Activated T-helper 17 cell treated with anti-CD3 and anti-CD28 coated beads, Interleukin-2, amount 50 U/mL, for 72 hours (primary cell): ENCODE measurements around the gene RMND5B. TPM values are rescaled to one million over a fixed set of nuclear protein-coding genes. Genes with fewer than 3 reads are reported as not detected.
A peak's percentile ranks its signal among the peaks of the same experiment; 100 is the strongest.
"Not testable (repeated sequence)": the region's sequence is repeated elsewhere in the genome, so short reads cannot be mapped to it uniquely, and the experiment has no call there.

Experiments used
- ATAC-seq: fragments of 150-1000 bp; cut with Tn5 transposase; replicated peaks from 2 replicates; pipeline ENCODE4 v1.10.0; 2021; ENCODE audit warnings: mild to moderate bottlenecking, moderate library complexity
- H3K27ac Mint-ChIP-seq: one replicate; pipeline ENCODE4 v1.8.0; 2022; ENCODE audit warnings: mixed read lengths
- H3K27me3 Mint-ChIP-seq: one replicate; pipeline ENCODE4 v1.8.0; 2022; ENCODE audit warnings: mixed read lengths
- H3K36me3 Mint-ChIP-seq: one replicate; pipeline ENCODE4 v1.8.0; 2022; ENCODE audit warnings: low read depth, mild to moderate bottlenecking, mixed read lengths
- H3K4me1 Mint-ChIP-seq: one replicate; pipeline ENCODE4 v1.8.0; 2022; ENCODE audit warnings: mixed read lengths
- H3K4me3 Mint-ChIP-seq: one replicate; pipeline ENCODE4 v1.8.0; 2022; ENCODE audit warnings: mild to moderate bottlenecking, mixed read lengths
- H3K9me3 Mint-ChIP-seq: one replicate; pipeline ENCODE4 v1.8.0; 2022; ENCODE audit warnings: mixed read lengths
- total RNA-seq, 2 donors: library from RNA; stranded (reverse); gene quantifications; one replicate each; pipeline ENCODE4 v1.2.3, GENCODE V29; 2022

Gene RMND5B
- total RNA-seq, 2 donors from 2014 or later: 15.9 to 24.5 TPM

- Mint-ChIP-seq H3K9me3 (no peaks in the 10 kb centered on the region), H3K4me1 (peaks cover 10% of the 10 kb centered on the region), H3K27ac (no peak overlapping the region), H3K36me3 (peaks cover under 1% of the 10 kb centered on the region), H3K27me3 (no peaks in the 10 kb centered on the region), H3K4me3 (no peak overlapping the region)
- no peak for ATAC-seq
Observed at GRCh38 chr5:178119915-178120606, 10.8 kb upstream of the RMND5B start.

- Mint-ChIP-seq H3K4me1 (peaks cover 10% of the 10 kb centered on the region), H3K27ac (no peak overlapping the region), H3K36me3 (no peaks in the 10 kb centered on the region), H3K9me3 (no peaks in the 10 kb centered on the region), H3K27me3 (no peaks in the 10 kb centered on the region), H3K4me3 (peak overlapping the region; percentile 10)
- peak; percentile 81 for ATAC-seq
Observed at GRCh38 chr5:178120607-178121357, 10.0 kb upstream of the RMND5B start.

- Mint-ChIP-seq H3K9me3 (no peaks in the 10 kb centered on the region), H3K4me3 (peak overlapping the region; percentile 10), H3K27ac (no peak overlapping the region), H3K36me3 (no peaks in the 10 kb centered on the region), H3K4me1 (peaks cover 5% of the 10 kb centered on the region), H3K27me3 (no peaks in the 10 kb centered on the region)
- ATAC-seq: no peak
Observed at GRCh38 chr5:178121391-178122276, 9.2 kb upstream of the RMND5B start.

GRCh38 chr5:178122346-178122745 is 8.5 kb upstream of the RMND5B start:
- H3K36me3 Mint-ChIP-seq: no peaks in the 10 kb centered on the region
- H3K27me3 Mint-ChIP-seq: no peaks in the 10 kb centered on the region
- no peak overlapping the region for H3K27ac Mint-ChIP-seq
- no peak for ATAC-seq
- no peak overlapping the region for H3K4me3 Mint-ChIP-seq
- no peaks in the 10 kb centered on the region for H3K9me3 Mint-ChIP-seq
- no peaks in the 10 kb centered on the region for H3K4me1 Mint-ChIP-seq

GRCh38 chr5:178123094-178123965 is 7.5 kb upstream of the RMND5B start:
- H3K9me3 Mint-ChIP-seq: no peaks in the 10 kb centered on the region
- H3K27ac Mint-ChIP-seq: no peak overlapping the region
- no peaks in the 10 kb centered on the region for H3K4me1 Mint-ChIP-seq
- ATAC-seq: no peak
- H3K27me3 Mint-ChIP-seq: no peaks in the 10 kb centered on the region
- no peaks in the 10 kb centered on the region for H3K36me3 Mint-ChIP-seq
- H3K4me3 Mint-ChIP-seq: no peak overlapping the region

- H3K4me3 Mint-ChIP-seq: no peak overlapping the region
- no peaks in the 10 kb centered on the region for H3K36me3 Mint-ChIP-seq
- no peaks in the 10 kb centered on the region for H3K27me3 Mint-ChIP-seq
- no peak for ATAC-seq
- no peaks in the 10 kb centered on the region for H3K4me1 Mint-ChIP-seq
- no peak overlapping the region for H3K27ac Mint-ChIP-seq
- no peaks in the 10 kb centered on the region for H3K9me3 Mint-ChIP-seq
Observed at GRCh38 chr5:178123966-178124925, 6.6 kb upstream of the RMND5B start.

- ATAC-seq: no peak
- no peaks in the 10 kb centered on the region for H3K27me3 Mint-ChIP-seq
- H3K36me3 Mint-ChIP-seq: no peaks in the 10 kb centered on the region
- no peak overlapping the region for H3K27ac Mint-ChIP-seq
- no peaks in the 10 kb centered on the region for H3K9me3 Mint-ChIP-seq
- H3K4me1 Mint-ChIP-seq: no peaks in the 10 kb centered on the region
- no peak overlapping the region for H3K4me3 Mint-ChIP-seq
Observed at GRCh38 chr5:178125253-178125906, 5.4 kb upstream of the RMND5B start.

GRCh38 chr5:178126556-178126955 is 4.3 kb upstream of the RMND5B start:
- Mint-ChIP-seq H3K36me3 (peaks cover 4% of the 10 kb centered on the region), H3K4me1 (peaks cover 4% of the 10 kb centered on the region), H3K4me3 (no peak overlapping the region), H3K27ac (no peak overlapping the region), H3K27me3 (no peaks in the 10 kb centered on the region), H3K9me3 (no peaks in the 10 kb centered on the region)
- no peak for ATAC-seq

- H3K27ac Mint-ChIP-seq: not testable (repeated sequence)
Observed at GRCh38 chr5:178127300-178128009, 3.4 kb upstream of the RMND5B start.

GRCh38 chr5:178129296-178129695 is 1.5 kb upstream of the RMND5B start:
- Mint-ChIP-seq H3K4me1 (peaks cover 8% of the 10 kb centered on the region), H3K36me3 (peaks cover 25% of the 10 kb centered on the region), H3K27me3 (no peaks in the 10 kb centered on the region), H3K4me3 (no peak overlapping the region), H3K27ac (no peak overlapping the region), H3K9me3 (no peaks in the 10 kb centered on the region)
- no peak for ATAC-seq

More at GRCh38 chr5:178127300-178128009, 3.4 kb upstream of the RMND5B start:
- H3K27me3 Mint-ChIP-seq, H3K4me3 Mint-ChIP-seq, H3K9me3 Mint-ChIP-seq, ATAC-seq, H3K4me1 Mint-ChIP-seq: not testable (repeated sequence)
- peaks cover 11% of the 10 kb centered on the region for H3K36me3 Mint-ChIP-seq

- peaks cover 33% of the 10 kb centered on the region for H3K36me3 Mint-ChIP-seq
- not testable (repeated sequence) for H3K27ac Mint-ChIP-seq, H3K9me3 Mint-ChIP-seq, H3K4me1 Mint-ChIP-seq, ATAC-seq, H3K27me3 Mint-ChIP-seq
- peak overlapping the region; percentile 69 for H3K4me3 Mint-ChIP-seq
Observed at GRCh38 chr5:178130234-178130575, 609 bp upstream of the RMND5B start.

- no peaks in the 10 kb centered on the region for H3K9me3 Mint-ChIP-seq
- peak overlapping the region; percentile 80 for H3K4me3 Mint-ChIP-seq
- H3K36me3 Mint-ChIP-seq: peaks cover 43% of the 10 kb centered on the region
- no peaks in the 10 kb centered on the region for H3K27me3 Mint-ChIP-seq
- H3K4me1 Mint-ChIP-seq: peaks cover 8% of the 10 kb centered on the region
- peak overlapping the region; percentile 70 for H3K27ac Mint-ChIP-seq
- ATAC-seq: peak; percentile 6
Observed at GRCh38 chr5:178131446-178131996, 707 bp downstream of the RMND5B start.
